ENCODE data around the gene SAP30BP. TPM values are rescaled to one million over a fixed set of nuclear protein-coding genes. Genes with fewer than 3 reads are reported as not detected.

SAP30BP gene
- total and polyA plus RNA-seq, 10 of the 15 experiments (the other 5 are each of a cell fraction or from before 2014, with no cell fraction given), result 57.9 to 166 (median 94.5) TPM

DNA sequence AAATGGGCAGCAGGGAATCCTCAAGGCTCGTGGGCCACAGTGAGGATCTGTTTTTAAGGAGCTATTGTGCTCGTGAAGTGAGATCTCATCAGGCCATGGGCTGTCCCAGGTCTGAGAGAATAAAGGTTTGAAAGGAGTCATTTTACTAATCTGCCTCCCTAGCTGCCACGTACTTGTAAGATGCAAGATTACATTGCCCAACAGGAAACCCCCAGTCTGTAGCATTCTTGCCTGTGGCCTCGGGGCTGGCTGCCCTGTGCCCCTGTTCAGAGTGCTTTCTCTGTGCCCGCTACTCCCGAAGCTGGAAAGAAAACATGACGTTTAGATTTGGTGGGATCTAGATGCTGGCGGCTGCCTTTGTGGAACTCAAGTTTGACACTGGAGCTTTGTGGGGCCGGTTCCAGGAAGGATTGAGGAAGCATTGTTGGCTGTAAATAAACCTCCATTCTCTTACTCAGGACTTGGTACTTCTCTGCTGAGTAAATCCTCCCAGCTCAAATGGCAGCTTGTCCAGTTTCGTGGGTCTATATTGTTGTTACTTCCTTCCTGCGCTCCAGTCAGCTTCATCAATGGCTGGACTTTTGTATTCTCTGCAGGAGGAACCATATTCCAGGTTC, 21.2 kb downstream of the SAP30BP start:
- 8% methylated on average over 11 of the region's 11 CpGs for WGBS (ENCODE audit: insufficient coverage, insufficient replicate concordance, low lambda C conversion rate, missing lambda C conversion rate)
- H2AFZ ChIP-seq (ENCODE audit: control insufficient read depth, low read depth, low read length), result no peak overlapping the region
- DNase-seq (ENCODE audit: low read depth, low spot score) (no peak), FAIRE-seq (no peak), ATAC-seq (peak; percentile 60)
- intact Hi-C loops (cut with micrococcal nuclease; ENCODE audit: unreplicated experiment) (no loop called here), in situ Hi-C loops (cut with MboI) (no loop called here)
- peaks cover 2 to 18% of the 10 kb centered on the region in 2 experiments; a peak in 3 of 4 replicates for H3K36me3 ChIP-seq (ENCODE audit: control insufficient read depth in 2 of 2, insufficient read depth in 2 of 2, low read length in 1 of 2)
- ChIA-PET SMC1A (ENCODE audit: uncharacterized antibody, unreplicated experiment) (interaction anchor here (0.6 to 2.8 kb wide), 12 partner anchors 10 to 109 kb away, joined by 3 to 16 read pairs (median 4); partner anchors contain the start of genes RECQL5, SAP30BP and SMIM5), RAD21 (ENCODE audit: unreplicated experiment) (interaction anchor here (0.9 to 3.5 kb wide), 5 partner anchors 22 to 65 kb away, joined by 3 to 21 read pairs (median 3); partner anchors contain the start of genes RECQL5 and SAP30BP), POLR2A (interaction anchor here (0.6 to 2.3 kb wide), 20 partner anchors 8 to 427 kb away, joined by 3 to 8 read pairs (median 4); partner anchors contain the start of genes GGA3, LLGL2, MRPS7 and SMIM5), CTCF (interaction anchor here (0.6 to 13.2 kb wide), 10 partner anchors 9 to 172 kb away, joined by 3 to 134 read pairs (median 7); partner anchors contain the start of genes SMIM5 and TSEN54)
- peaks cover 58% of the 10 kb centered on the region for H3K79me2 ChIP-seq (ENCODE audit: control insufficient read depth, insufficient read depth, low read length)
- peaks cover 53% of the 10 kb centered on the region for H3K4me1 ChIP-seq (ENCODE audit: control insufficient read depth, insufficient read depth, low read length)
- no peaks in the 10 kb centered on the region for H4K20me1 ChIP-seq (ENCODE audit: control insufficient read depth, insufficient read depth)
- H3K9ac ChIP-seq (ENCODE audit: control insufficient read depth, insufficient read depth, low read length), result peak overlapping the region; percentile 61
- no peaks in the 10 kb centered on the region; the same call in 2 of the 3 replicates for H3K9me3 ChIP-seq (replicated peaks; ENCODE audit: control insufficient read depth, insufficient read depth, low read length)
- no TSS peak for BruUV-seq (replicated peaks)
- H3K27ac ChIP-seq (ENCODE audit: control insufficient read depth, insufficient read depth), result peak overlapping the region; percentile 92
- peak overlapping the region; percentile 92 for H3K4me2 ChIP-seq (ENCODE audit: control insufficient read depth, insufficient read depth)
- no peaks in the 10 kb centered on the region for H3K27me3 ChIP-seq (replicated peaks in 1 of 2; ENCODE audit: control insufficient read depth in 2 of 2, insufficient read depth in 2 of 2, low read length in 1 of 2)
- peak overlapping the region; percentile 54; the same call in 1 of the 2 replicates for H3K4me3 ChIP-seq
- TF ChIP-seq HDAC6 (IDR thresholded peaks at IDR 0.05; ENCODE audit: unreplicated experiment) (no peak), RUNX3 (IDR thresholded peaks at IDR 0.05; ENCODE audit: low read length) (peak; percentile 21; the same call in 1 of the 2 replicates), MTA2 (IDR thresholded peaks at IDR 0.05; ENCODE audit: low read depth) (no peak), CHD2 (IDR thresholded peaks at IDR 0.05; ENCODE audit: borderline replicate concordance, low read depth, low read length) (0 out of 2 replicates have a peak, but pooled peaks have one; percentile 19)
- TF ChIP-seq, protein P1, sequence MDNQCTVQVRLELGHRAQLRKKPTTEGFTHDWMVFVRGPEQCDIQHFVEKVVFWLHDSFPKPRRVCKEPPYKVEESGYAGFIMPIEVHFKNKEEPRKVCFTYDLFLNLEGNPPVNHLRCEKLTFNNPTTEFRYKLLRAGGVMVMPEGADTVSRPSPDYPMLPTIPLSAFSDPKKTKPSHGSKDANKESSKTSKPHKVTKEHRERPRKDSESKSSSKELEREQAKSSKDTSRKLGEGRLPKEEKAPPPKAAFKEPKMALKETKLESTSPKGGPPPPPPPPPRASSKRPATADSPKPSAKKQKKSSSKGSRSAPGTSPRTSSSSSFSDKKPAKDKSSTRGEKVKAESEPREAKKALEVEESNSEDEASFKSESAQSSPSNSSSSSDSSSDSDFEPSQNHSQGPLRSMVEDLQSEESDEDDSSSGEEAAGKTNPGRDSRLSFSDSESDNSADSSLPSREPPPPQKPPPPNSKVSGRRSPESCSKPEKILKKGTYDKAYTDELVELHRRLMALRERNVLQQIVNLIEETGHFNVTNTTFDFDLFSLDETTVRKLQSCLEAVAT (IDR thresholded peaks at IDR 0.05), result 0 out of 2 replicates have a peak, but pooled peaks have one; percentile 7
